Thoracic aorta (tissue), 2 donors: ENCODE measurements around the gene IFI30. TPM values are rescaled to one million over a fixed set of nuclear protein-coding genes. Genes with fewer than 3 reads are reported as not detected.

Source experiments
- ATAC-seq: fragments of 150-250 bp; one replicate; pipeline ENCODE4 v1.8.0; 2017; ENCODE audit warnings: low read depth; ENCODE audit not compliant: insufficient number of reproducible peaks, low FRiP score
- DNase-seq: peaks from one replicate; pipeline ENCODE4 v3.0.0-alpha.2; 2020; ENCODE audit warnings: low spot score
- H3K27ac ChIP-seq, 2 donors: fragments of 200-600 bp; sonication (generic); 1 replicate in 1 of 2; 2 replicates in 1 of 2; pipeline ENCODE4 v1.5.1; 2016; ENCODE audit warnings: mild to moderate bottlenecking in 2 of 2, moderate library complexity in 2 of 2
- H3K27me3 ChIP-seq: fragments of 200-600 bp; sonication (generic); replicated peaks from 2 replicates; pipeline ENCODE4 v1.6.0; 2016; ENCODE audit warnings: mild to moderate bottlenecking; ENCODE audit not compliant: insufficient read depth
- H3K36me3 ChIP-seq: fragments of 200-600 bp; sonication (generic); one replicate; pipeline ENCODE4 v1.5.1; 2016
- H3K4me1 ChIP-seq, 2 donors: fragments of 200-600 bp; sonication (generic); 1 replicate in 1 of 2; 2 replicates in 1 of 2; pipeline versions ENCODE4 v1.5.1 to v1.6.0; 2016; ENCODE audit warnings: low read depth in 2 of 2, mild to moderate bottlenecking in 1 of 2; ENCODE audit not compliant: control insufficient read depth in 1 of 2
- H3K4me3 ChIP-seq: fragments of 200-600 bp; sonication (generic); 2 replicates; pipeline ENCODE4 v1.5.1; 2016; ENCODE audit warnings: mild to moderate bottlenecking
- H3K9me3 ChIP-seq: fragments of 200-600 bp; sonication (generic); 2 replicates; pipeline ENCODE4 v1.5.1; 2016
- total RNA-seq, 2 donors: library from RNA; depleted of rRNA; stranded (reverse); fragments of >200 nt; gene quantifications; one replicate each; pipeline versions ENCODE4 v1.1.0 to v1.2.3, GENCODE V29; 2016
- TF ChIP-seq, protein P1 (sequence below): fragments of 200-600 bp; sonication (generic); IDR thresholded peaks from one replicate; pipeline ENCODE4 v1.5.1; 2019; ENCODE audit warnings: antibody characterized with exemption

The IFI30 gene
- total RNA-seq, 2 donors from 2014 or later, result 59.4 to 72.3 TPM

DNA sequence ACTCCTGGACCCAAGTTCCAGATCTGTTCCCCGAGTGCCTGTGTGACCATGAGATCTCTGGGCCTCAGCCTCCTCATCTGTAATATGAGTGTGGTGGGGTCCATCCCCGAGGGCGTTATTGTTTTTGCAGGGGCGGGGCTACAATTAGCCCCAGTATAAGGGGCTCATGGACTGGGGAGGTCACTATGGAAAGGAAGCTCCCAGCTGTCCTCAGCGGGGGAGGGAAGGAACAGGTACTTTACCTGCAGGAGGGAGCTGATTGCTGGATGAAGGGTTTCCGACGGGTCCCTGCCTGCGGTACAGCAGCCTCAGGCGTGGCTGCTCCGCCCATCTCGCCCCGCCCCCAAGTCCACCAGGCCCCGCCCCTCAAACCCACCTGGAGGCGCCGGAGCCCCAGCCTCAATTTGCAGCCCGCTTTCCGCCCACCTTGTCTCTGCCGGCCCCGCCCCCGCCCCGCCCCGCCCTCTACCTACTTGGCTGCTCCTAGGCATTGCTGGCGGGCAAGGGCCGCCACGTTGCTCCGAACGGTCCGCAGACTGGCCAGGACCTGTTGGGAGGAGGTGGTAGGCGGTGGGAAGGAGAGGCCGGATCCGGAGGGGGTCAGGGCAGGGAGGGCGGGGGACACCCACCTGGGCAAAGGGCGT, 47.1 kb downstream of the IFI30 start:
- TF ChIP-seq, protein P1, sequence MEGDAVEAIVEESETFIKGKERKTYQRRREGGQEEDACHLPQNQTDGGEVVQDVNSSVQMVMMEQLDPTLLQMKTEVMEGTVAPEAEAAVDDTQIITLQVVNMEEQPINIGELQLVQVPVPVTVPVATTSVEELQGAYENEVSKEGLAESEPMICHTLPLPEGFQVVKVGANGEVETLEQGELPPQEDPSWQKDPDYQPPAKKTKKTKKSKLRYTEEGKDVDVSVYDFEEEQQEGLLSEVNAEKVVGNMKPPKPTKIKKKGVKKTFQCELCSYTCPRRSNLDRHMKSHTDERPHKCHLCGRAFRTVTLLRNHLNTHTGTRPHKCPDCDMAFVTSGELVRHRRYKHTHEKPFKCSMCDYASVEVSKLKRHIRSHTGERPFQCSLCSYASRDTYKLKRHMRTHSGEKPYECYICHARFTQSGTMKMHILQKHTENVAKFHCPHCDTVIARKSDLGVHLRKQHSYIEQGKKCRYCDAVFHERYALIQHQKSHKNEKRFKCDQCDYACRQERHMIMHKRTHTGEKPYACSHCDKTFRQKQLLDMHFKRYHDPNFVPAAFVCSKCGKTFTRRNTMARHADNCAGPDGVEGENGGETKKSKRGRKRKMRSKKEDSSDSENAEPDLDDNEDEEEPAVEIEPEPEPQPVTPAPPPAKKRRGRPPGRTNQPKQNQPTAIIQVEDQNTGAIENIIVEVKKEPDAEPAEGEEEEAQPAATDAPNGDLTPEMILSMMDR, result no peak
- Histone ChIP-seq H3K9me3 (no peaks in the 10 kb centered on the region), H3K4me3 (no peak overlapping the region), H3K4me1 (peaks cover 9 to 17% of the 10 kb centered on the region in 2 donors), H3K36me3 (no peaks in the 10 kb centered on the region), H3K27me3 (peaks cover 9% of the 10 kb centered on the region), H3K27ac (no peak overlapping the region)
- DNase-seq, result no peak
- ATAC-seq, result no peak

DNA sequence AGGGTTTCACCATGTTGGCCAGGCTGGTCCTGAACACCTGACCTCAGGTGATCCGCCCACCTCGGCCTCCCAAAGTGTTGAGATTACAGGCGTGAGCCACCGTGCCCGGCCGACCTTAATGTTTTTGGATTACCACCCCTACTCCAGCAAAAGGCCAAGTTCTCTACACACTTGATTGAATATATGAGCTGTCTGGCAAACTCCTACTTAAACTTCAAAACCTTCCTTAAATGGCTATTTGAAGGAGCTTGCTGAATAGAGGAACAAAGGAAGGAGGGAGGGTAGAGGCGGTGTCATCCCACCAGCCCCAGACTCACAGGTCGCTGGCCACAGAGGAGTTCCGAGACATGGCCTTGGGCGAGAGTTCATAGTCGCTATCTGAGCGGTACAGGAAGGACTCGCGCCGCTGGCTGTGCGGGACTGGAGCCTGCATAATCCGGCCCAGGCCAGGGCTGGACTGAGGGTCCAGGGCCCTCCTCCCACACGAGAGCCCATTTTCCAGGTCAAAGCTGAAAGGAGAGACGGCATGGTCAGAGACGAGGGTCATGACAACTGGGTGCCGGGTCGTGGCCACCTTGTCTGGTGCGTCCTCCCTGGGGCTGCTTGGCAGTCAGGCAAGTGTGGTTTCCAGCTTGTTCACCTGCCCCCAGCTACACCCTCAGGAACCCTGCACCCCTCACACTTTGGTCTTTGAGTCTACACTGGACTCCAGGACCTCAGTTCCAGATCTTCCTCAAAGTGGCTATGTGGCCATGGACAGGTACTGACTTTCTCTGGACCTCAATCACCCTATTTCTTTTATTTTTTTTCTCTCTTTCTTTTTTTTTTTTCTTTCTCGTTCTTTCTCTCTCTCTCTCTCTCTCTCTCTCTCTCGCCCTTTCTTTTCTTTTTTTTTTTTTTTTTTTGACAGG, 48.5 kb downstream of the IFI30 start:
- no peaks in the 10 kb centered on the region for H3K9me3 ChIP-seq
- TF ChIP-seq, protein P1, result no peak
- no peak overlapping the region for H3K27ac ChIP-seq
- peaks cover 15% of the 10 kb centered on the region for H3K27me3 ChIP-seq
- H3K4me3 ChIP-seq, result no peak overlapping the region
- ATAC-seq (no peak), DNase-seq (no peak)
- H3K4me1 ChIP-seq, result peaks cover 9 to 23% of the 10 kb centered on the region in 2 donors
- no peaks in the 10 kb centered on the region for H3K36me3 ChIP-seq

DNA sequence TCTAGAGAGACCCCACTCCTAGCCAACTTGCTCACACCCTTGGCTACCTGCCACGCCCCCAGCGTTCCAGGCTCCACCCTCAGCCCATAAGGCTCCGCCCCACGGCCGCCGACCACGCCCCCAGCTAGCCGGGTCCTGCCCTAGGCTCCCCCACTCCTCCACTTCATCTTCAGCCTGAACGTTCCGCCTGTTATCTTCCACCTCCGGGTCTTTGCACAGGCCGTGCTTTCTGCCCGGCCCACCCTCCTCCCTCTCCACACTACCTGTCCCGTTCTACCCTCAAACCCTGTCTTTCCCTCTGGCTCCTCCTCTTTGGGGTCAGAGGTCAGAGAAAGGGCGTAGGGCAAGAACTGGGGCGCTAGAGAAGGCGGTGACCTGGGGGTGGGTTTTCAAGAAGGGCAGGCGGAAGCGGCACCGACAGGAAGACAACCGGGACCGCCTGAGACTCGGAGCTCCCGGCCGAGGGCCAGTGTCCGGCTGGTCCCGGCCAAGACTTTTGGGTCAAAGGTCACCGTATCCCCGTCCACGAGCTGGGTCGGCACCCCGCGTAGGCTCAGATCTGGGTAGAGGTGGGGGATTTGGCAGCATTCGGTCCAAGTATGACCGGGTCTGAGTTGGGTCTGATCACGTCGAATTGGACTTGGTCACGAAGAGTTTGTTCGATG, 50.4 kb downstream of the IFI30 start:
- peak overlapping the region; percentile 70 for H3K4me3 ChIP-seq
- peaks cover 9 to 28% of the 10 kb centered on the region in 2 donors for H3K4me1 ChIP-seq
- no peaks in the 10 kb centered on the region for H3K9me3 ChIP-seq
- DNase-seq (no peak), ATAC-seq (no peak)
- no peaks in the 10 kb centered on the region for H3K36me3 ChIP-seq
- TF ChIP-seq, protein P1, result no peak
- peaks cover 19% of the 10 kb centered on the region for H3K27me3 ChIP-seq
- H3K27ac ChIP-seq, result no peak overlapping the region

DNA sequence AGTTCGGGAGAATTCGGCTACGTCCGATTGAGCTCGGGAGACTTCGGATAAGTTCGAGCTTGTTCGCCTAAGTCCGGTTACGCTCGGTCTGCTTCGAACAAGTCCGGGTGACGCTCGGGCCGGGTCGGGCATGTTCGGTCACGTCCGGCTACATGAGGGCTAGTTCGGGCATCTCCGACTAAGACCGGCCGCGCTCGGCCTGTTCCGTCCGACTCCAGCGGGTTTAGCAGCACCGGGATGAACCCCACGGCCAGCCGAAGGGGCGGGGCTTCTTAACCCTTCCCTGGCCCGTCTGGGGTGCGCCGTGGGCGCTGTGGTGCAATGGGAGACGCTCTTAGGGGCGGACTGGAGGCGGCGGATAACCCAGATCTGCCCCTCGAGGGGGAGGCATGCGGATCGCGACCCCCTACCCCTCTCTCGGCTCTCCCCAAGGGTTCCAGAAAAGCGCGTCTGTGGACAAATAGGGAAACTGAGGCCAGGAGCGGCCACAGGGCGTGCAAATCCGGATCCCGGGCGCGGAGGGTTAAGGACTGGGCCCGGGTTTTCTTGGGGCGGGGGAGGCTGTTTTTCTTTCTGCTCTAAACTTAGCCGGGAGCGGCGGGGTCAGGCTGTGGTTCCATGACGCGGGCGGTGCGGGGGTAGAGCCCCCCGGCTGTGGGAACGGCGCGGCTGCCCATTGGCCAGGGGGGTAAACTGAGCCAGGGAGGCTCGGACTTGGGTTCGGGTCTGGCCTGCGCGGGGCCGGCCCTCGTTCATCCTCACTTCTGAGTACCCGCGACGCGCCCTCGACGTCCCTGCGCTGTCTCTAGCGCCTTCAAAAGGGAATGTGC, 51.1 kb downstream of the IFI30 start:
- peak; percentile 95 for DNase-seq
- peaks cover 19% of the 10 kb centered on the region for H3K27me3 ChIP-seq
- H3K4me3 ChIP-seq, result peak overlapping the region; percentile 70

More for the DNA sequence above, 51.1 kb downstream of the IFI30 start:
- Histone ChIP-seq H3K4me1 (peaks cover 9 to 28% of the 10 kb centered on the region in 2 donors), H3K9me3 (no peaks in the 10 kb centered on the region), H3K27ac (no peak overlapping the region), H3K36me3 (no peaks in the 10 kb centered on the region)
- peak; percentile 96 for ATAC-seq
- TF ChIP-seq, protein P1, result no peak
